ENCODE results near the gene LRCH2.
"Not testable (repeated sequence)": the region's sequence is repeated elsewhere in the genome, so short reads cannot be mapped to it uniquely, and the experiment has no call there.

LRCH2 gene, protein sequence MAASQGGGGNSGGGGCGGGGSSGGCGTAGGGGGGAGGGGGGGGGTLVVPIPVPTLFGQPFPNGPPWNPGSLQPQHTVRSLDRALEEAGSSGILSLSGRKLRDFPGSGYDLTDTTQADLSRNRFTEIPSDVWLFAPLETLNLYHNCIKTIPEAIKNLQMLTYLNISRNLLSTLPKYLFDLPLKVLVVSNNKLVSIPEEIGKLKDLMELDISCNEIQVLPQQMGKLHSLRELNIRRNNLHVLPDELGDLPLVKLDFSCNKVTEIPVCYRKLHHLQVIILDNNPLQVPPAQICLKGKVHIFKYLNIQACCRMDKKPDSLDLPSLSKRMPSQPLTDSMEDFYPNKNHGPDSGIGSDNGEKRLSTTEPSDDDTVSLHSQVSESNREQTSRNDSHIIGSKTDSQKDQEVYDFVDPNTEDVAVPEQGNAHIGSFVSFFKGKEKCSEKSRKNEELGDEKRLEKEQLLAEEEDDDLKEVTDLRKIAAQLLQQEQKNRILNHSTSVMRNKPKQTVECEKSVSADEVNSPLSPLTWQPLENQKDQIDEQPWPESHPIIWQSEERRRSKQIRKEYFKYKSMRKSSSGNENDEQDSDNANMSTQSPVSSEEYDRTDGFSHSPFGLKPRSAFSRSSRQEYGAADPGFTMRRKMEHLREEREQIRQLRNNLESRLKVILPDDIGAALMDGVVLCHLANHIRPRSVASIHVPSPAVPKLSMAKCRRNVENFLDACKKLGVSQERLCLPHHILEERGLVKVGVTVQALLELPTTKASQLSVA

DNA sequence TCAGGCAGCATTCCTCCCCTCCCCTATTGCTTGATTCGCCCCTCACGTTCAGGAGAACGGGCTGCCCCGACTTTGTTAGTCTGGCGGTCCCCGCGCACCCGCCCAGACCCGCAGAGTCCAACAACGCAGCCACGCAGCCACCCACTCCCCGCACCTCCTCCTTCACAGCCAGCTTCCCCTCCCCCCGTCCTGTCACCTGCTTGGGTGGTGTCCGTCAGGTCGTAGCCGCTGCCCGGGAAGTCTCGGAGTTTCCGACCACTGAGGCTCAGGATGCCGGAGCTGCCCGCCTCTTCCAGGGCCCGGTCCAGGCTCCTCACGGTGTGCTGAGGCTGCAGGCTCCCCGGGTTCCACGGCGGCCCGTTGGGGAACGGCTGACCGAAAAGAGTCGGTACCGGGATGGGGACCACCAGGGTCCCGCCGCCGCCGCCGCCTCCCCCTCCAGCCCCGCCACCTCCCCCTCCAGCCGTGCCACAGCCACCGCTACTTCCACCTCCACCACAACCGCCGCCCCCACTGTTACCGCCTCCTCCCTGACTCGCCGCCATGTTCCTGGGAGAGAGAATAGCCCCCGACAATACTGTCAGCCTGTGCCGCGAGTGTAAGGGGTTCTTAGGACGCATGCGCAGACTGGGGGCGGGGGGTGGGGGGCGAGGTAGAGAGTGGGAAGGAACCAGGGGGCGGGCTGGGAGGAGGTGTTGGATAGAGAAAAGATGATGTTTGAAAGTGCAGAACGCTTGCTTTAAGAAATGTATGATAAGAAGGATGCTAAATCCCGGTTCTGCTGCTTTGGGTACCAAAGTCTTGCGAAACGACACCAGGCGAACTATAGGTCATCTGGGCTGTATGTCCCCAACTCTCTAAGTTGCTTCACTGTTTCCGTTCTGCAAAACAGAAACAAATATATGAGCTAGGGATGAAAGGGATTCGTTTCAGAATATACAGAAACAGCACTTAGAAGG is at the start of gene LRCH2:
Gene LRCH2, minus strand, starts transcription at position 600 of the 959 bp plus-strand sequence. Its CDS starts 55 bp downstream, at position 545.
- DNase-seq (ENCODE audit: low read depth): peak; percentile 31

DNA sequence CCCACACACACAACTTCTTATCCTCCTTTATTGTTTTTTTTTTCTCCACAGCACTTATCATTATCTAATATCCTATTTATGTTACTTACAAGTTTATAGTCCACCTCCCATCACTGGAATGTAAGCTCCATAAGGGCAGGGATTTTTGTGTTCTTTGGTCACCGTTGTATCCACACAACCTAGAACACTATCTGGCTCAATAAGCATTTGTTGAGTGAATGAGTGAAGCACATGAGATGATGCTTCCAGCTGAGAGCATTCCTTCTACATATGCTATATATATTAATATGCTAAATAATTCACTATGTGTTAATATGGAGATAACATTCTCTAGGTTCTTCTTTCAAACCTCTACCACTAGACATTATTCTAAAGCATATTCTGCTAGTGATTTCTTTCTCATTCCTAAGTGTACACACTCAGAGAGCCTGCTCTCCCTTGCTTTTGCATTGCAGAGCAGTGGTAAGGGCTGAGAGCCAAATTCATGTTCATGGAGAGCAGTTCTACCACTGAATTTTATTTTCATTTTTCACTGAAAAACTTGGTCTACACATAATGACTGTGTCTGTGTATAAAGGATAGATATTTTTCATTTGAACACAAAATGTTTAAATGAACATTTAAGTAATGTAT is 35.3 kb upstream of the LRCH2 start:
- no peak for DNase-seq (ENCODE audit: low read depth)

DNA sequence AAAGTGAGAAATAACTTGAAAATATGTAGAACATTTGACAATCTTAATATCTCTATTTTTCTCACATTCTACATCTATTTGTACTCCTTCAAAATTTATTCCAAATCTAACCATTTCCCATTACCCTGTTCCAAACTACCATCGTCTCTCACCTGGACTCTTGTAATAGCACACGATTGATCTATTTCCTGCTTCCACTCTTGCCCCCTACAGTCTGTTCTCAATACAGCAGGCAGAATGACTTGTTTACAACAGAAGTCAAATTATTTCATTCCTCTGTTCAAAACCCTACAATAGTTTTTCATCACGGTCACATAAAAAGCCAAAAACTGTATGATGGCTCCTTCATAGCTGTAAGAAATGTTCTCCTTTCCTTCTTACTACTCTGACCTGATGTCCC is 34.5 kb upstream of the LRCH2 start:
- DNase-seq (ENCODE audit: low read depth): no peak

DNA sequence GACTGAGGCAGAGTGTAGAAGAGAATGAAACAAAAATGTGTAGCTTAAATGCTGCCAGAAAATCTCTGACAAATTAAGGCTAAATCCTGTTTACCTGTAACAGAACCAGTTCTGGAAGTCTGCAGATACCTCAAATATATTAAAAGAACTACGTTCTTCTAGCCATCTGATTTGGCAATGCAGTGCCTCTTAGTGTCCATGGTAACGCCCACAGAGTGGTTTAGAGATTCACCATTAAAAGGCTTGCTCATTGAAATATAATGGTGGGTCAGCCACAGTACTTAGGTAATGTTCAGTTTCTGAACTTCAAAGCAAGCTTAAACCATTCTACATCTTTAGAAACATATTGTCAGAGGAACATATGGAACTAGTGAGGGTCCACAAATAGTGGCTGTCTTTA is 32.4 kb upstream of the LRCH2 start:
- DNase-seq (ENCODE audit: low read depth): no peak

DNA sequence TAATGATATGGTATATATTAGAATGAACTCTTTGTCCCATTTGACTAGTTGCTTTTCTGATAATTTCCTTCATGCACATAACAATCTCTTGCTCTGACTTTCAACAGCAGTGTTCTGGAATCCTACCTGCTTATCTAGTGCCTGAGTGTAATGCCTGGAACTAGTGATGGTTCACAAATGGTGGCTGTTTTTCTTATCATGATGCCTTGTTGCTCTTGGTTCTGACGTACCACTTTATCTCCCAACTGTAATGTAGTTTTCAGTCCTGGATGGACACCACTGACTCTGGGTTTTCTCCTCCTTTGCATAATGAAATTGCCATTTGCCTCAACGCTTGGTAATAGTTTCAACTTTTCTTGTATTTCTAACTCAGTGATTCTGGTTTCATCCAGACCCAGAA is 30.1 kb upstream of the LRCH2 start:
- no peak for DNase-seq (ENCODE audit: low read depth)

DNA sequence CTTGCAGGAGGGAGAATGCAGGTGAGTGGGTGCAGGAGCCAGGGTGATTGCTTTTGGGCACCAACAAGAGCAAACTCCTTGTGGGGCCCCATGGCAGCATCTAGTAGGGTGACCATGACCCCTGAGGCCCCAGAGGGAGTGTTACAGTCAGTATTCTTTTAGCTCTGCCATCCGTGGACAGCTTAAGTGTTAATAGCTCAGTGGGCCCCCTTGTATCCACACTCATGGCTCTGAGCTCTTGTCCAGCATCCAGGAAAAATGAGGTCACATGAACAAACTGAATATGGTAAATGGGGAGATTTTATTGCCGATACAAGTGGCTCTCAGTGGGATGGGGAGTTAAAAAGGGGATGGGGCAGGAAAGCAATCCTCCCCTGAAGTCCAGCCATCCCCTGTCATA is 27.3 kb upstream of the LRCH2 start:
- no peak for DNase-seq (ENCODE audit: low read depth)

DNA sequence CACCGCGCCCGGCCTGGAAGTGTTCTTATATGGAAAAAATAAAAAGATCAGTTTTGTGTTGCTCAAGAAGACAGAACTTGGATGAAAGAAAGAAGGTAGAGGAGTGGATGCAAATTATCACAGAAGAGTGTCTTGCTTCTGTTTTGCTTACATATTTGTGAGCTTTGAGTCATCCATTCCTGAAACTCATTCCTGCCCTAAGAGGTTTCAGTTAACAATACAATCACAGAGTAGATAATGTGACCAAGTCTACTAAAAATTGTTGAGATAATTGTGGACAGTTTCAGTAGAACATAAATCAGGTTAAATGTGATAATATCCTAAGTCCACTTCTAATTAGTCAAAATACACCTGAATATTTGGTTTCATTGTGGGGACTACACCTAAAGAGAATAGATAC is 26.4 kb upstream of the LRCH2 start:
- peak; percentile 8 for DNase-seq (ENCODE audit: low read depth)

DNA sequence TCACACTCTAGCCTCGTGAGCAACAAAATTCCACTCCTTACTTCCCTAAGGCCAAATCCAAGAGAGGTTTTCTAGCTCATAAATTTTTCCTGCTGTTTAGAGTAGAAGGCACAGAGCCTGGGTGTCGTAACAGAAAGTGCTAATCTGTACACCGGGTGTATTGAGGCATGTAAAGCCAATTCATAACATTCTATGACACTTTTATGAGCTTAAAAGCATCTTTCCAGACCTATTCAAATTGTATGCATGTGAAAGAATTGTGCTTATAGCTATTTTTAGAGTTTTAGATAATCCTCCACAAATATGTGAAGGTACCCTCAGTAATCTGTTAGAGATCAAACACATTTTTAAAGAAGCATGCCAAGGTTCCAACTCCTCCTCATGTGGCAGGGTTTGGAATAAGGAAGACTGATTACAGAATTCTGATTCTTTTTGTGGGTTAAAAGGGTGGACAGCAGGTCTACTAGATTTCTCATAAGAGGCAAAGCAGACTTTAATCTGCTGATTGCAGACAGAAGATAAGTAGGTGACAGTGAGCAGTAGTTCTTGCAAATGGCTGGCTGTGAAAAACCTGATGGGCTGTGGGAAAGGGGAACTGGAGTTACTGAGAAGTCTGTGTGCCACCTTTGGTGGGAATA is 25.5 kb upstream of the LRCH2 start:
- DNase-seq (ENCODE audit: low read depth): no peak

DNA sequence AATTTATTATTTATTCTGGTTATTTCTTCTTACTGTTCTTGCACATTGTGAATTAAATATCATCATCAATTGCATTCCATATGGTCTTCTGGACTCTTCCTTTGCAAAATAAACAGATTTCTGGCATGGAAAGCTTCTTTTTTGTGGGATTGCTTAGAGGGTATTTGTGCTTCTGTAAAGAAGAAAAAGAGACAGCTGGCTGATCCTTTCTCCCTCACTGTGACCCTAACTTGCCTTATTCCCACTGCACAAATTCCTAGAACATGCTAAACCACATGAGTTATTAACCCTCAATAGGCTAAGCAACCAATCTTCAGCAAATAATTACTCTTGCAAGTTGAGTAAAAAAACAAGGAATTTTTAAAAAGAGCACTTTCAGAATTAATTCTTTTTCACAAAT is 23.8 kb upstream of the LRCH2 start:
- DNase-seq (ENCODE audit: low read depth): no peak

DNA sequence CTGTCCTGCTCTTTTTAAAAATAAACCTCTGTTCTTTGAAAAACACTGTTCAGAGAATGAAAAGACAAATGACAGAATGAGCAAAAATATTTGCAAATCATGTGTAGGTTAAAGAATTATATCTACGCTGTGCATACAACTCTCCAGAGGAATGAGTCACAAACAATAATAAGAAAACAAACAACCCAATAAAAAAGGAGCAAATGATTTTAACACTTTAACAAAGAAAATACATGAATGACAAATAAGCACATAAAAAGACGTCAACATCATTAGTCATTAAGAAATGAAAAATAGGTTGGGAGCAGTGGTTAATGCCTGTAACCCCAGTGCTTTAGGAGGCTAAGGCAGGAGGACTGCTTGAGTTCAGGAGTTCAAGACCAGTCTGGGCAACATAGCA is 21.1 kb upstream of the LRCH2 start:
- DNase-seq (ENCODE audit: low read depth): no peak

DNA sequence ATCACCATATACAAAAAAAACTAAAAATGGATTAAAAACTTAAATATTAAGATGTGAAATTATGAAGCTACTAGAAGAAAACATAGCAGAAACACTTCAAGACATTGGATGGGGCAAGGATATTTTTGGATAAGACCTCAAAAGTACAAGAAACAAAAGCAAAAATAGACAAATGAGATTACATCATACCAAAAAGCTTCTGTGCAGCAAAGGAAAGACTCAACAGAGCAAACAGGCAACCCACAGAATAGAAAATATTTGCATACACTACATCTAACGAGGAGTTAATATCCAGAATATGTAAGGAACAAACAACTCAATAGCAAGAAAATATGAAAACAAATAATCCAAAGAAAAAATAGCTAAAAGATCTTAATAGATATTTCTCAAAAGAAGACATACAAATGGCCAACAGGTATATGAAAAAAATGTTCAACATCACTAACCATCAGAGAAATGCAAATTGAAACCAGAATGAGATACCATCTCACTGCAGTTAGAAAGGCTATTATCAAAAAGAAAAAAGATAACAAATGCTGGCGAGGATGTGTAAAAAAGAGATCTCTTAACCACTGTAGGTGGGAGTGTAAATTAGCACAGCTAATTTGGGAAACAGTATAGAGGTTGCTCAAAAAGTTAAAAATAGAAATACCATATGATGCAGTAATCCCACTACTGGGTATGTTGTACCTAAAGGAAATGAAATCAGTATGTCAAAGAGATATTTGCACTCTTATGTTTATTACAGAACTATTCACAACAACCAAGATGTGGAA is 17.8 kb upstream of the LRCH2 start:
- DNase-seq (ENCODE audit: low read depth): no peak

DNA sequence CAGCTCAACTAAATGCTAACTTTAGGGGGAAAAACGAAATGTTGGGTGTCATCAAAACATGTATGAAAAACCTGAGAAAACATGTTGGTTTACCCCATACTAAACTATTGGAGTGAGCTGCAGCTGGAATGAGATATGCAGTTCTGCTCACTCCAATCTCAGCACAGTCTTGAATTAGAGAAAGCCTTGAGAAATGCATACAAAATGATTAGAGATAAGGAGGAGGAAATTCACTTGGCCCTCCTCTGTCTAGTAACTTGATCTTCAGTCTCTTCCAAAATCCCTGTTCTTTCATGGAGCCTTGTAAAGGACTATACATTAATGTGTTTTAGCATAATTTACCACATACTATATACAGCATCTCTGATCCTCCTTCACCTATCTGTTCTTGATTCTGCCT is 3.2 kb upstream of the LRCH2 start:
- DNase-seq (ENCODE audit: low read depth): no peak

DNA sequence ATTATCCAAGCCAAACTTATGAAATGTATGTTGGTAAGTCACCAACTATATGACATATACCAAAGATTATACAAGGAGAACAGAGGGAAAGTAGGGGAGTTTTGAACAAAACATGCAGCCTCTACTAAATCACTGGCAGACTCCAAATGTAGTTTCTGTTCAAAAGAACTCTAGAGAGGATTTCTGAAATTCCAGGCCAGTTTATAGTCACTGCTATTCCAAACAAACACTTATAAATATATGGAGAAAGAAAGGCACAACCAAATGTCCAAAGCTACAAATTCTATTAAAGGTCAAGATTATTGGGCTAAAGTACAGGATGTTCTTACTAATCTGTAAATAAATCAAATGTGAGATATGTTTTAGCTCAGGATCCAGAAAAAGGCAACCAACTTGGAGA is 2.7 kb upstream of the LRCH2 start:
- peak; percentile 45 for DNase-seq (ENCODE audit: low read depth)

DNA sequence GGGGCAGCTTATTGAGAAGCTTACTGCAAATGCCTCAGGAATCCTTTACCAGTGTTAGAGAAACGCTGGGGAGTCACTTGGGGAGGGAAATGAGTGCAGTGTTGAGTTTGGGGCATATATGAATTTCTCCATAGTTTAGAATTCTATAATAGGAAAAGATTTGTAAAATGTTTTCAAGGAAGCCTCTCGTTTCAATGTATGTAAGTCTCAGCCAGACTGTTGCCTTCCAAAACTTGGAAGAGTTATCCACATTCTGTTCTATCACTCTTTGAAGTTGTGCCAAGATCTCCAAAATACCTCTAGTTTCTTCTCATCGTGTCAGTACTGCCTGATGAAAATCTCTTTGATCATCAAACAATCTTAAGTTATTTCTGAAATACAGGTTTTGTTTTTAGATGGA is 565 bp upstream of the LRCH2 start:
- DNase-seq (ENCODE audit: low read depth): no peak

DNA sequence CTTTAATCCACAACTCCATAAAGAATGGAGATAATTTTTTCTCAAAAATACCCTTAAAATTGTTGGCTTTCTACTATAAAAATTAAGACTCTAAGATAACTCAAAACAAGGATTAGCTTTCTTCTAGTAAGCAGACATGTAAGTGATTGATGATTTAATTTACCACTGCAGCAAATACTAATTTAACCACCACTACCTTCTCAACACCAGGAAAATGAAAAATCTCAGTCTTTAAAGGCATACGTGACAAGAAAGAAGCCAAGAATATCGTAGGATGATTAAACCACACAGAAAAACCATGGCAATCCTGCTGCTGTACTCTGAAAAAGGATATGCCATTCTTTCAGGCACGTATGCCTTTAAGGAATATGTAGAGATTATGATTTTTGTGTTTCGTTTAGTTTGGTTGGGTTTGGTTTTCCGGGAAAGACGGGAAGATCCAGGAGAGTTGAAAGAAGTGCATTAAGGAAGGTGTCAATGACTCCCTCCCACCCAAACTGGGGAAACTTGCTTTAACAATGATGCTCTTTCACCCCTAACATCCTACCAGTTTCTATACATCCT is 881 bp downstream of the LRCH2 start:
- no peak for DNase-seq (ENCODE audit: low read depth)

DNA sequence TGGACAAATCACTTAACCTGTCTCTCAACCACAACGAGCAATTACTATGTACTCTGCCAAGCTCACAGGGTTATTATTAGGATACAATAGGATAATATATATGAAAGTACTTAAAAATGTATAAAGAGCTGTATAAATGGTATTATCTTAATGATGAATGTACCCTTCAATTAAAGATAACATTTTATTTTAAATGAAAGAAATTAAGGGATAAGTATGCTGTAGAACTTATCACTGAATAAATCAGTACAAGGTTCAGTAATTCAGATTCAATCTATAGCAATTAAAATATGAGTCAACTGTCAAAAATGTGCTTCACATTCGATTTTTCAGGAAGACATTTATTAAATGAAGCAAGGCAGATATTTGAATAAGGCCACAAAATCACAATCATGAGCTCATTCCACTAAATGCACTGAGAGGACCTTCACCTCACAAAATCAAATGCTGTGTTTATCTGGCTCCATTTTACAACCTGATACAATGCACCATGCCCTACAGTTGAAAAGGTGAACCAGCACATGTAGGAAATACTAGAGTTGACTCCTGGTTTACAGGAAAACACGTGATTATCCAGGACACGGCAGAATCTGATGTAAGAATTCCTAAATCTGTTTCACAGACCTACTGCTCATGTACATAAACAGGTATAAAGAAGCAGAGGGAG is 4.4 kb downstream of the LRCH2 start:
- DNase-seq (ENCODE audit: low read depth): no peak

DNA sequence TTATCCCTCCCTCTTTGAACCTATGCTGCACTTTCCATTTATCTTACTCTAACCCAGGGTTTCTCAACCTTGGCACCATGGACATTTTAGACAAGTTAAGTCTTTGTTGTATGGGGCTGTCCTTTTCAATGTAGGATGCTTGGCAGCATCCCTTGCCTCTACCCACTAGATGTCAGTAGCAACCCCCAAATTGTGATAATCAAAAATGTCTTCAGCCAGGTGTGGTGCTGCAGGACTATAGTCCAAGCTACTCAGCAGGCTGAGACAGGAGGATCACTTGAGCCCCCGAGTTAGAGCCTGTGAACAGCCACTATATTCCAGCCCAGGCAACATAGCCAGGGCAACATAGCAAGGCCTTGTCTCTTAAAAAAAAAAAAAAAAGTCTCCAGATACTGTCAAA is 7.0 kb downstream of the LRCH2 start:
- DNase-seq (ENCODE audit: low read depth): no peak

DNA sequence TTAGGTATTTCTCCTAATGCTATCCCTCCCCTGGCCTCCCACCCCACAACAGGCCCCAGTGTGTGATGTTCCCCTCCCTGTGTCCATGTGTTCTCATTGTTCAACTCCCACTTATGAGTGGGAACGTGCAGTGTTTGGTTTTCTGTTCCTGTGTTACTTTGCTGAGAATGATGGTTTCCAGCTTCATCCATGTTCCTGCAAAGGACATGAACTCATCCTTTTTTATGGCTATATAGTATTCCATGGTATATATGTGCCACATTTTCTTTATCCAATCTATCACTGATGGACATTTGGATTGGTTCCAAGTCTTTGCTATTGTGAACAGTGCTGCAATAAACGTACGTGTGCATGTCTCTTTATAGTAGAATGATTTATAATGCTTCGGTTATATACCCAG is 16.6 kb downstream of the LRCH2 start:
- not testable (repeated sequence) for DNase-seq (ENCODE audit: low read depth)

DNA sequence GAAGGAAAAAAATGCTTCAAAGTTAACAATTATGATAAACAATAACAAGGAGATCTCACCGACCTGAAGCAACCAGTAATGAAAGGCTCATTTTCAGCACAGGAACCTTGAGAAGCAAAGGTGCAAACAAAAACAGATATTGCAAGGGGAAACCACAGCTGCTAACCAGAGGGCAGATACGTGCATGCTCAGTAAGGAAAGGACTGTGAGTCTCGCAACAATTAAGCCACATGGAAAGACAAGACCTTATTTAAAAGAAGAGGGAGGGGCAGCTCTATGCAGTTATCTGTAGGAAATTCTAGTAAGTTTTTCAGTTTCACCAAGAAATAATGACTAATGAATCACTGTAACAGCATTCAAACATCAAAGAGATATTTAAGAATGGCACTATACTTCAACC is 19.3 kb downstream of the LRCH2 start:
- no peak for DNase-seq (ENCODE audit: low read depth)

DNA sequence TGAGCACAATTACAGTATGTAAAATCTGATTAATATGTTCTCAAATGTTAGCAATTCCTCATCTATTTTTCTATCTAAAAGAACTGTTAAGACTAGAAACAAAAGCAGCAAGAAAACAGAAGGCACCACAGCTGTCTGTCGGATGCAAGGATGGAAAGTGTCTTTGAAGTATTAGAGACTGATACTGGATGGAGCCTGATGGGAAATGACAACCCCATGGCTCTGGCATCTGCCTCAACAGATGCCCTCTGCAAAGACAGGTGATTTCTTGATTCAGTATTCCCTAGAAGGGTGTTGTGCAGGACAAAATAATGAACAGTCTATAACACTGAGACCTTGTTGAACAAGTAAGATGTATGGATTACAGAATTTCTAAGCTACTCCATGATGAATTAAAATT is 19.7 kb downstream of the LRCH2 start:
- DNase-seq (ENCODE audit: low read depth): no peak

Measured in fibroblast of gingiva (primary cell).